HEK293 (cell line): ENCODE data around the gene SSBP3.

Source experiments
- CTCF ChIA-PET: fragments of 350-600 bp; formaldehyde crosslinking; extraction: SDS; loops from one replicate; lab custom pipeline; 2021; ENCODE audit warnings: antibody characterized with exemption; lab: Yijun Ruan, JAX
- POLR2A ChIA-PET: fragments of 300-600 bp; formaldehyde crosslinking; extraction: SDS; loops from one replicate; lab custom pipeline; 2020; ENCODE audit warnings: antibody characterized with exemption, inconsistent platforms; lab: Yijun Ruan, JAX
- H3K27ac ChIP-seq: fragments of 200-500 bp; sonication (Bioruptor generic); 2 replicates; pipeline ENCODE4 v1.5.1; 2014; ENCODE audit warnings: low read depth, low read length, control low read depth, inconsistent platforms; ENCODE audit errors: extremely low read depth
- H3K36me3 ChIP-seq, 2 experiments: fragments of 200-500 bp in 1 of 2; sonication (Bioruptor generic) in 1 of 2; 1 replicate in 1 of 2; 2 replicates in 1 of 2; pipeline ENCODE4 v1.5.1; 2014 to 2017; ENCODE audit warnings: inconsistent platforms in 2 of 2, low read length in 2 of 2; ENCODE audit not compliant: control insufficient read depth in 2 of 2, insufficient read depth in 1 of 2
- H3K4me1 ChIP-seq: fragments of 200-500 bp; sonication (Bioruptor generic); 2 replicates; pipeline ENCODE4 v1.5.1; 2014; ENCODE audit warnings: mild to moderate bottlenecking, low read length, inconsistent platforms; ENCODE audit not compliant: control insufficient read depth, insufficient read depth
- H3K4me3 ChIP-seq: 2 replicates; pipeline ENCODE4 v1.5.1; 2011; ENCODE audit warnings: low read depth, mild to moderate bottlenecking, control low read depth, low read length, moderate library complexity
- H3K9me3 ChIP-seq: fragments of 200-500 bp; sonication (Bioruptor generic); 2 replicates; pipeline ENCODE4 v1.5.1; 2014; ENCODE audit warnings: low read depth, low read length, inconsistent platforms; ENCODE audit not compliant: control insufficient read depth, insufficient read depth
- EGR2 ChIP-seq: fragments of 450-650 bp; formaldehyde crosslinking; IDR thresholded peaks from 2 replicates; pipeline ENCODE4 v1.5.1; 2016; ENCODE audit warnings: low read depth, missing biosample characterization, missing genetic modification characterization
- GLI2 ChIP-seq: fragments of 450-650 bp; formaldehyde crosslinking; IDR thresholded peaks from 2 replicates; pipeline ENCODE4; 2017; ENCODE audit warnings: missing biosample characterization, missing genetic modification characterization, low read depth, borderline replicate concordance
- HOXA7 ChIP-seq: sonication (generic); formaldehyde crosslinking; IDR thresholded peaks from 2 replicates; pipeline ENCODE4 v1.8.1; 2022; ENCODE audit warnings: missing genetic modification reagents, borderline replicate concordance
- KLF10 ChIP-seq: fragments of 450-650 bp; IDR thresholded peaks from 2 replicates; pipeline ENCODE4 v1.5.1; 2018; ENCODE audit warnings: missing biosample characterization, mild to moderate bottlenecking, missing genetic modification characterization
- MYNN ChIP-seq: fragments of 450-650 bp; formaldehyde crosslinking; IDR thresholded peaks from 2 replicates; pipeline ENCODE4 v1.5.1; 2016; ENCODE audit warnings: missing biosample characterization, missing genetic modification characterization, borderline replicate concordance
- SALL2 ChIP-seq: fragments of 450-650 bp; formaldehyde crosslinking; IDR thresholded peaks from 2 replicates; pipeline ENCODE4 v1.5.0; 2017; ENCODE audit warnings: missing biosample characterization, mild to moderate bottlenecking, missing genetic modification characterization, borderline replicate concordance
- TRIM28 ChIP-seq: IDR thresholded peaks from 2 replicates; pipeline ENCODE4 v1.6.1; 2011; ENCODE audit warnings: low read length, control low read depth, borderline replicate concordance
- ZFHX2 ChIP-seq: fragments of 450-650 bp; formaldehyde crosslinking; conservative IDR thresholded peaks from 2 replicates; pipeline ENCODE4 v1.5.1; 2016; ENCODE audit warnings: missing biosample characterization, missing genetic modification characterization
- ZNF121 ChIP-seq: fragments of 450-650 bp; formaldehyde crosslinking; IDR thresholded peaks from 2 replicates; pipeline ENCODE4 v1.5.1; 2016; ENCODE audit warnings: missing biosample characterization, missing genetic modification characterization
- ZNF132 ChIP-seq: fragments of 450-650 bp; formaldehyde crosslinking; IDR thresholded peaks from 2 replicates; pipeline ENCODE4 v1.5.1; 2017; ENCODE audit warnings: missing biosample characterization, missing genetic modification characterization, borderline replicate concordance
- ZNF140 ChIP-seq: fragments of 450-650 bp; formaldehyde crosslinking; IDR thresholded peaks from 2 replicates; pipeline ENCODE4 v1.5.1; 2016; ENCODE audit warnings: missing biosample characterization, missing genetic modification characterization
- ZNF211 ChIP-seq: fragments of 450-650 bp; formaldehyde crosslinking; IDR thresholded peaks from 2 replicates; pipeline ENCODE4 v1.5.1; 2016; ENCODE audit warnings: low read depth, missing biosample characterization, missing genetic modification characterization
- ZNF223 ChIP-seq: fragments of 450-650 bp; formaldehyde crosslinking; IDR thresholded peaks from 2 replicates; pipeline ENCODE4 v1.5.1; 2016; ENCODE audit warnings: missing biosample characterization, missing genetic modification characterization
- ZNF274 ChIP-seq, 2 experiments: fragments of 200-500 bp in 1 of 2; fragments of 450-650 bp in 1 of 2; sonication (Bioruptor generic) in 1 of 2; formaldehyde crosslinking in 1 of 2; IDR thresholded peaks; 2 replicates each; pipeline versions ENCODE4 v1.5.1 to v1.6.1; 2014 to 2016; ENCODE audit warnings: borderline replicate concordance in 1 of 2, inconsistent platforms in 1 of 2, low read length in 1 of 2, missing biosample characterization in 1 of 2, missing genetic modification characterization in 1 of 2
- ZNF394 ChIP-seq: fragments of 450-650 bp; formaldehyde crosslinking; IDR thresholded peaks from 2 replicates; pipeline ENCODE4 v1.5.1; 2016; ENCODE audit warnings: missing biosample characterization, missing genetic modification characterization, mild to moderate bottlenecking, moderate library complexity, borderline replicate concordance
- ZNF521 ChIP-seq: fragments of 450-650 bp; formaldehyde crosslinking; IDR thresholded peaks from 2 replicates; pipeline ENCODE4 v1.5.1; 2017; ENCODE audit warnings: missing biosample characterization, mild to moderate bottlenecking, missing genetic modification characterization
- ZNF544 ChIP-seq: fragments of 450-650 bp; formaldehyde crosslinking; IDR thresholded peaks from 2 replicates; pipeline ENCODE4 v1.5.0; 2017; ENCODE audit warnings: missing biosample characterization, missing genetic modification characterization
- ZNF623 ChIP-seq: fragments of 450-650 bp; formaldehyde crosslinking; IDR thresholded peaks from 2 replicates; pipeline ENCODE4 v1.5.1; 2016; ENCODE audit warnings: missing biosample characterization, missing genetic modification characterization
- ZNF677 ChIP-seq: fragments of 450-650 bp; IDR thresholded peaks from 2 replicates; pipeline ENCODE4 v1.5.0; 2018; ENCODE audit warnings: missing biosample characterization, mild to moderate bottlenecking, missing genetic modification characterization, moderate library complexity
- TF ChIP-seq, protein P1 (sequence below): fragments of 450-650 bp; formaldehyde crosslinking; IDR thresholded peaks from 2 replicates; pipeline ENCODE4 v1.5.1; 2016; ENCODE audit warnings: missing biosample characterization, missing genetic modification characterization
- TF ChIP-seq, protein P2 (sequence below): fragments of 450-650 bp; formaldehyde crosslinking; IDR thresholded peaks from 2 replicates; pipeline ENCODE4 v1.5.1; 2016; ENCODE audit warnings: missing biosample characterization, missing genetic modification characterization
- TF ChIP-seq, protein P3 (sequence below): fragments of 450-650 bp; formaldehyde crosslinking; IDR thresholded peaks from 2 replicates; pipeline ENCODE4 v1.5.1; 2016; ENCODE audit warnings: missing biosample characterization, missing genetic modification characterization, low read depth
- TF ChIP-seq, protein P4 (sequence below): fragments of 450-650 bp; formaldehyde crosslinking; optimal IDR thresholded peaks from 2 replicates; pipeline ENCODE3; 2016; ENCODE audit warnings: missing biosample characterization, mild to moderate bottlenecking, missing genetic modification characterization
- TF ChIP-seq, protein P5 (sequence below): sonication (generic); formaldehyde crosslinking; IDR thresholded peaks from 2 replicates; pipeline ENCODE4 v1.8.1; 2022; ENCODE audit warnings: mild to moderate bottlenecking, moderate library complexity, missing genetic modification reagents

SSBP3 gene

DNA sequence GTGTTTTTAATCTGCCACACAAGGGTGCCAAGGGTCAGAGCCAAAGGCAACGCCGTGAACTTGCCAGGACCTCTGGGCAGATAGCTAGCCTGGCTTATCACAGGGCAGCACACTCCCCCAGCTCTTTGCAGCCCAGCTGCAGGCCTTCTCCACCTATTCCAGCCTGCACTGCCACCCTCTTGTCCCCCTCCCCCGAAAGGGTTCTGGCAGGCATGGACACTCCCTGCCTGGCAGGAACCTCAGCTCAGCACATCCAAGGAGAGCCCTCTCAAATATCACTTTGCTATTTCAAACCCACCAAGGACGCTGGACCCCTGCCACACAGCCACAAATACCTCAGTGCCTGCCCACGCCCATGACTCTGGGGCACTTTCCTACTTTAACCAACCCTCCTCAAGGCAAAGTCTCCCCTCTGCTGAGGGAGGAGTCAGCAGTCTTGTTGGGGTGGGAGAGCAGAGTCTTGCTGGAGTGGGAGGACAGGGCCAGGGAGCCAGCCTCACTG is 9.1 kb downstream of the SSBP3 start (continued):
- TF ChIP-seq, protein P1, sequence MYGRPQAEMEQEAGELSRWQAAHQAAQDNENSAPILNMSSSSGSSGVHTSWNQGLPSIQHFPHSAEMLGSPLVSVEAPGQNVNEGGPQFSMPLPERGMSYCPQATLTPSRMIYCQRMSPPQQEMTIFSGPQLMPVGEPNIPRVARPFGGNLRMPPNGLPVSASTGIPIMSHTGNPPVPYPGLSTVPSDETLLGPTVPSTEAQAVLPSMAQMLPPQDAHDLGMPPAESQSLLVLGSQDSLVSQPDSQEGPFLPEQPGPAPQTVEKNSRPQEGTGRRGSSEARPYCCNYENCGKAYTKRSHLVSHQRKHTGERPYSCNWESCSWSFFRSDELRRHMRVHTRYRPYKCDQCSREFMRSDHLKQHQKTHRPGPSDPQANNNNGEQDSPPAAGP (tag by site-specific recombination) = peak; percentile 61; the same call in 1 of the 2 replicates
- TF ChIP-seq GLI2 (tag by site-specific recombination) = no peak
- no peak for TF ChIP-seq ZNF211 (tag by site-specific recombination)
- no peak for TF ChIP-seq ZNF274 (IDR thresholded peaks at IDR 0.05; ENCODE audit: low read length)
- no peak for TF ChIP-seq ZNF274 (tag by site-specific recombination; IDR thresholded peaks at IDR 0.05; ENCODE audit: borderline replicate concordance)
- TF ChIP-seq, protein P2, sequence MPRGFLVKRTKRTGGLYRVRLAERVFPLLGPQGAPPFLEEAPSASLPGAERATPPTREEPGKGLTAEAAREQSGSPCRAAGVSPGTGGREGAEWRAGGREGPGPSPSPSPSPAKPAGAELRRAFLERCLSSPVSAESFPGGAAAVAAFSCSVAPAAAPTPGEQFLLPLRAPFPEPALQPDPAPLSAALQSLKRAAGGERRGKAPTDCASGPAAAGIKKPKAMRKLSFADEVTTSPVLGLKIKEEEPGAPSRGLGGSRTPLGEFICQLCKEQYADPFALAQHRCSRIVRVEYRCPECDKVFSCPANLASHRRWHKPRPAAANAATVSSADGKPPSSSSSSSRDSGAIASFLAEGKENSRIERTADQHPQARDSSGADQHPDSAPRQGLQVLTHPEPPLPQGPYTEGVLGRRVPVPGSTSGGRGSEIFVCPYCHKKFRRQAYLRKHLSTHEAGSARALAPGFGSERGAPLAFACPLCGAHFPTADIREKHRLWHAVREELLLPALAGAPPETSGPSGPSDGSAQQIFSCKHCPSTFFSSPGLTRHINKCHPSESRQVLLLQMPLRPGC (tag by site-specific recombination) = no peak
- no peak for TF ChIP-seq ZNF677 (tag by site-specific recombination)
- no peak for TF ChIP-seq MYNN
- TF ChIP-seq TRIM28 = no peak
- TF ChIP-seq ZFHX2 = peak; percentile 88
- TF ChIP-seq ZNF623 (tag by site-specific recombination) = no peak
- TF ChIP-seq ZNF521 (tag by site-specific recombination) = no peak
- no peak for TF ChIP-seq HOXA7
- TF ChIP-seq, protein P3, sequence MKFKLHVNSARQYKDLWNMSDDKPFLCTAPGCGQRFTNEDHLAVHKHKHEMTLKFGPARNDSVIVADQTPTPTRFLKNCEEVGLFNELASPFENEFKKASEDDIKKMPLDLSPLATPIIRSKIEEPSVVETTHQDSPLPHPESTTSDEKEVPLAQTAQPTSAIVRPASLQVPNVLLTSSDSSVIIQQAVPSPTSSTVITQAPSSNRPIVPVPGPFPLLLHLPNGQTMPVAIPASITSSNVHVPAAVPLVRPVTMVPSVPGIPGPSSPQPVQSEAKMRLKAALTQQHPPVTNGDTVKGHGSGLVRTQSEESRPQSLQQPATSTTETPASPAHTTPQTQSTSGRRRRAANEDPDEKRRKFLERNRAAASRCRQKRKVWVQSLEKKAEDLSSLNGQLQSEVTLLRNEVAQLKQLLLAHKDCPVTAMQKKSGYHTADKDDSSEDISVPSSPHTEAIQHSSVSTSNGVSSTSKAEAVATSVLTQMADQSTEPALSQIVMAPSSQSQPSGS (tag by site-specific recombination) = no peak

DNA sequence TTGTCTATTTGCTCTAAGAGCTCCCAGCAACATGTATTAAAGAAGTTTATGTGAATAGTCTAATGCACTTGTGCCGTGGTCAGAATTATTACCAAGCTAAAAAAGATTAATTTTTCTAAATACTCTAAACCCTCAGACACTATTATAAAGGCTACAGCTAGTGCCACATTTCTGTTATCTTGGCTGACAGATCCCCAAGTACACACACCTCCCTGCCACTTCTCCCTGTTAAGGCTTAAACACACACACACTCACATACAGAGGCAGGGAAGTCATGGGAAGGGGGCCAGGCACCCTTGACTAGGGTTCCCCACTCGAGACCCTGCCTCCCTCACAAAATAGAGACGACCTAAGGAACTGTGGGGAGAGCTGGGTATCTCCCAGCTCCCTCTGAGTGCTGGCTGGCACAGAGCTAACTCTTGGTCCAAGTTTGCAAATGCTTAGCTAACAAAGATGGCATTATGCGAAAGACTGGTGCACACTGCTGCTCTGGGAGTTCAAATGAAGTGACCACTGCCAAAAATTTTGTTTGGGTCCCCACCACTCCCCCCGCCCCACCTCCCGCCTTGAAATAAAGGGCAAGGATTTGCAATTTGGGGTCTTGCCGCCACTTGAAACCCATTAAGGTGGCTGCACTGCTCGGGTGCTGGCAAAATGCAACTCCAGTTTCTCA is 9.8 kb downstream of the SSBP3 start:
- Histone ChIP-seq H3K27ac (no peak overlapping the region), H3K36me3 (peaks cover 20 to 89% of the 10 kb centered on the region in 2 experiments), H3K4me1 (no peaks in the 10 kb centered on the region; the same call in 1 of the 2 replicates), H3K9me3 (no peaks in the 10 kb centered on the region), H3K4me3 (no peak overlapping the region)
- TF ChIP-seq ZFHX2 = no peak
- TF ChIP-seq ZNF132 (tag by site-specific recombination) = no peak
- TF ChIP-seq EGR2 (tag by site-specific recombination) = no peak
- TF ChIP-seq ZNF544 (tag by site-specific recombination) = no peak
- TF ChIP-seq, protein P4, sequence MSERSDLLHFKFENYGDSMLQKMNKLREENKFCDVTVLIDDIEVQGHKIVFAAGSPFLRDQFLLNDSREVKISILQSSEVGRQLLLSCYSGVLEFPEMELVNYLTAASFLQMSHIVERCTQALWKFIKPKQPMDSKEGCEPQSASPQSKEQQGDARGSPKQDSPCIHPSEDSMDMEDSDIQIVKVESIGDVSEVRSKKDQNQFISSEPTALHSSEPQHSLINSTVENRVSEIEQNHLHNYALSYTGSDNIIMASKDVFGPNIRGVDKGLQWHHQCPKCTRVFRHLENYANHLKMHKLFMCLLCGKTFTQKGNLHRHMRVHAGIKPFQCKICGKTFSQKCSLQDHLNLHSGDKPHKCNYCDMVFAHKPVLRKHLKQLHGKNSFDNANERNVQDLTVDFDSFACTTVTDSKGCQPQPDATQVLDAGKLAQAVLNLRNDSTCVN = no peak
- TF ChIP-seq, protein P5, sequence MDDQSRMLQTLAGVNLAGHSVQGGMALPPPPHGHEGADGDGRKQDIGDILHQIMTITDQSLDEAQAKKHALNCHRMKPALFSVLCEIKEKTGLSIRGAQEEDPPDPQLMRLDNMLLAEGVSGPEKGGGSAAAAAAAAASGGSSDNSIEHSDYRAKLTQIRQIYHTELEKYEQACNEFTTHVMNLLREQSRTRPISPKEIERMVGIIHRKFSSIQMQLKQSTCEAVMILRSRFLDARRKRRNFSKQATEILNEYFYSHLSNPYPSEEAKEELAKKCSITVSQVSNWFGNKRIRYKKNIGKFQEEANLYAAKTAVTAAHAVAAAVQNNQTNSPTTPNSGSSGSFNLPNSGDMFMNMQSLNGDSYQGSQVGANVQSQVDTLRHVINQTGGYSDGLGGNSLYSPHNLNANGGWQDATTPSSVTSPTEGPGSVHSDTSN = no peak
- TF ChIP-seq SALL2 (tag by site-specific recombination) = no peak
- TF ChIP-seq ZNF394 (tag by site-specific recombination) = no peak
- TF ChIP-seq ZNF121 (tag by site-specific recombination) = no peak
- TF ChIP-seq ZNF140 (tag by site-specific recombination) = no peak
- TF ChIP-seq KLF10 (tag by site-specific recombination) = no peak
- no peak for TF ChIP-seq ZNF223
- POLR2A ChIA-PET = interaction anchor here (0.5 to 1.2 kb wide), 6 partner anchors 11 to 196 kb away, joined by 3 to 6 read pairs (median 4); no protein-coding TSS in a partner anchor
- CTCF ChIA-PET = interaction anchor here (0.6 to 2.4 kb wide), 5 partner anchors 8 to 229 kb away, joined by 3 to 10 read pairs (median 3); partner anchors contain the start of gene SSBP3
